Mononuclear cell (primary cell): ENCODE data around the gene MEIOSIN. TPM values are rescaled to one million over a fixed set of nuclear protein-coding genes. Genes with fewer than 3 reads are reported as not detected.
"Not testable (repeated sequence)": the region's sequence is repeated elsewhere in the genome, so short reads cannot be mapped to it uniquely, and the experiment has no call there.

ENCODE experiments used
- H3K27me3 ChIP-seq: 2 replicates; pipeline ENCODE4 v1.6.0; 2011; ENCODE audit warnings: low read length, control low read depth; ENCODE audit not compliant: insufficient read depth
- H3K4me1 ChIP-seq: 2 replicates; pipeline ENCODE4 v1.5.1; 2011; ENCODE audit warnings: mild to moderate bottlenecking, low read length, control low read depth; ENCODE audit not compliant: insufficient read depth
- H3K4me3 ChIP-seq: 2 replicates; pipeline ENCODE4 v1.5.1; 2011; ENCODE audit warnings: mild to moderate bottlenecking, low read length, moderate library complexity
- H3K9me3 ChIP-seq: 2 replicates; pipeline ENCODE4 v1.5.1; 2011; ENCODE audit warnings: low read depth, mild to moderate bottlenecking, control low read depth, low read length
- total RNA-seq: library from RNA; depleted of rRNA; stranded (reverse); fragments of >200 nt; gene quantifications from one replicate; pipeline ENCODE4 v1.2.3, GENCODE V29; 2012

MEIOSIN gene
- total RNA-seq, 1 donor = not detected

- Histone ChIP-seq H3K27me3 (peaks cover 61% of the 10 kb centered on the region), H3K4me1 (peaks cover 34% of the 10 kb centered on the region)
Observed at GRCh38 chr19:45791744-45792469, 58.7 kb downstream of the MEIOSIN start.

DNA sequence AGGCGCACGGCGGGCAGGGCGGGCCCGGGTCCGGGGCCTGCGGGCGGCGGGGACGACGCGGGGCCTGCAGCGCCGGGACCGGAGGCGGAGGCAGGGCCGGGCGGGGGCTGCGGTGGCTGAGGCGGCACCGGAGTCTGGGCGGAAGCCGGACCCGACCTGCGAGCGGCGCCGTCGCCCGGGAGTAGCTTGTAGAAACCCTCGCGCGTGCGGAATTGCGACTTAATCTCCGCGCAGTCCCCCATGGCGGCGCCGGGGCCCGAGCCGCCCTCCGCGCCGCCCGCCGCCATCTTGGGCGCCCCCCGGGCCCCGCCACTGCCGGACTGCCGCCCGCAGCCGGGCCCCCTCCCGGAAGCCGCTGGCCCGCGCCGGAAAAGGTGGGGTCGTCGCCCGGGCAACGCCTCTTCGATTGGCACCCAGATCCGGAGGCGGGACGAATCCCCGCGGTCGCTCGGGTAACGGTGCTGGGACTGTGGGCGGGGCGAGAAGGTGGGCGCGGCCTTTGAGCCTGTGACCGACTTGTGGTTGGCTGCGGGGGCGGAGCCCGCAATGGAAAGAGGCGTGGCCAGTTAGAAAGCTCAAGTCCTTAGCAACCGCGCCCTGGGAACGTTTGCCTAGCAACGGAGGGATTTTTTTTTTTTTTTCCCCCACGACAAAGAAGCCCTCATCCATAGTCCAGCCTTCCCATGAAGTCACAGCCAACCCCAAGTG, 59.4 kb downstream of the MEIOSIN start, which contains the start of gene DMWD:
TSS of gene DMWD (minus strand) at position 376 of the 708 bp plus-strand sequence. CDS start at position 287, 89 bp downstream.
- Histone ChIP-seq H3K4me1 (peaks cover 34% of the 10 kb centered on the region), H3K27me3 (peaks cover 57% of the 10 kb centered on the region), H3K9me3 (no peaks in the 10 kb centered on the region), H3K4me3 (peak within 1 kb of the TSS; percentile 48)

More at GRCh38 chr19:45791744-45792469, 58.7 kb downstream of the MEIOSIN start:
- no peaks in the 10 kb centered on the region for H3K9me3 ChIP-seq
- peak overlapping the region; percentile 48 for H3K4me3 ChIP-seq

DNA sequence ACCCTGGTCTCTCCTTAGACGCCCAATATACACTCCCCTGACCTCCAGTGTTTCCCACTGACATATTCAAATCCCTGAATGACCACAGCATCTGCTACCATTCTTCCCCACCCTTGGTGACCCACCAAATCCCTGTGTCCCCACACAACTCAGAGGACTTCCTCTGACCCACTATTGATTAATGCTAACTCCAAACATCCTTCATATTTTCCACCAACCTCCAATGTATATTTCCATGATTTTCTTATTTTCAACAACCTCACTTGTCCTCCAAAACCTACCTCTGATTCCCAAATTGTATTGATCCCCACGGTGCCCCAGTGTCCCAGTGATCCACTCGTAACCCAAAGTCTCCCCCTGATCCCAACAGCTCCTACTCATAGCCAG, 59.9 kb downstream of the MEIOSIN start:
- Histone ChIP-seq H3K27me3 (peaks cover 59% of the 10 kb centered on the region), H3K9me3 (no peaks in the 10 kb centered on the region), H3K4me3 (peak overlapping the region; percentile 48), H3K4me1 (peaks cover 34% of the 10 kb centered on the region)

DNA sequence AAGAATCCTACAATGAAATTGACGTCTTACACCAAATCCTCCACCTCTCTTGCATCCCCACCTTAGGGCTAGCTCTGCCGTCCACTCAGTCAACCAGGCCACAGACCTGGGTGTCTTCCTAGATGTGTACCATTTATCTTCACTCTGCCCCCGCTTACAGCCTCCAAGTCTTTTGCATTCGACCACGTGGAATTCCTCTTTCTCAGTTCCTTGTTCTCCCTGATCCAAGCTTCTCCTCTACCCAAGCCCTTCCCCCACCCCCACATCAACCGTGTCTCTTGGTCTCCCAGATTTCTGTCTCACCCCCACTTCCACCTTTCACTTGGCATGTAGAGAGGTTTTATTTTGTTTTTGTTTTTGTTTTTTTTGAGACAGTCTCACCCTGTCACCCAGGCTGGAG, 60.6 kb downstream of the MEIOSIN start:
- H3K9me3 ChIP-seq = no peaks in the 10 kb centered on the region

GRCh38 chr19:45794627-45795026, 61.4 kb downstream of the MEIOSIN start:
- Histone ChIP-seq H3K27me3 (peaks cover 52% of the 10 kb centered on the region), H3K4me3 (no peak overlapping the region), H3K4me1 (peaks cover 34% of the 10 kb centered on the region), H3K9me3 (no peaks in the 10 kb centered on the region)

More for the DNA sequence above, 60.6 kb downstream of the MEIOSIN start:
- Histone ChIP-seq H3K4me3 (no peak overlapping the region), H3K27me3 (peaks cover 52% of the 10 kb centered on the region), H3K4me1 (peaks cover 34% of the 10 kb centered on the region)

DNA sequence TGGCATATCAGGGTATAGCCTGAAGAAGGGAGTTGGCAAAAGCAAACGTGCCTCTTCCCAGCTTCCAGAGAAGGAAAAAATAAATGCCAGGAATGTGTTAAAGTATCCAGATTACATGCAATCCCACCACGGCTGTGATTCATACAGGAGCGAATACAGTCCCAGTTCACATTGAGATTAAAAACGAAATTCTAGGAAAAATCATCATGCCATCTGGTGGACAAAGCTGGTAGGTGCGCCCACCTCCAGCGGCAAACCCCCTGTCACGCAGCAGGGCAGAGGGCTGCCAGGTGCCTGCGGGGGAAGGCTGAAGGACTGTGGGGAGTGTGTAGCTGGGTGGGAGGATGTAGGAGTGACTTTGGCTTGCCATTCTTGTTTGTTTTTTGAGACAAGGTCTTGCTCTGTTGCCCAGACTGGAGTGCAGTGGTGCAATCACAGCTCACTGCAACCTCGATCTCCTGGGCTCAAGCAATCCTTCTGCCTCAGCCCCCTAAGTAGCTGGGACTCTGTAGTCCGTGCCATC, 65.8 kb downstream of the MEIOSIN start:
- Histone ChIP-seq H3K9me3 (no peaks in the 10 kb centered on the region), H3K4me3 (no peak overlapping the region), H3K27me3 (peaks cover 60% of the 10 kb centered on the region), H3K4me1 (peaks cover under 1% of the 10 kb centered on the region)

DNA sequence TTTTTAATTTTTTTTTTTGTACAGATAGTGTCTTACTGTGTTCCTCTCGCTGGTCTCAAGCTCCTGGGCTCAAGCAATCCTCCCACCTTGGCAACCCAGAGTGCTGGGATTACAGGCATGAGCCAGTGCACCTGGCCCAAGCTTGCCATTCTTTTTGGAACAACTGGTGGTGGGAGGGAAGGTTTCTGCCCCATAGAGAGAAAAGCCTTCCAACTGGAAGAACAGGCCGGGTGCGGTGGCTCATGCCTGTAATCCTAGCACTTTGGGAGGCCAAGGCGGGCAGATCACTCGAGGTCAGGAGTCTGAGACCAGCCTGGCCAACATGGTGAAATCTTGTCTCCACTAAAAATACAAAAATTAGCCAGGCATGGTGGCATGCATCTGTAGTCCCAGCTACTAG, 66.3 kb downstream of the MEIOSIN start:
- H3K4me3 ChIP-seq, H3K9me3 ChIP-seq, H3K4me1 ChIP-seq: not testable (repeated sequence)
- H3K27me3 ChIP-seq = peaks cover 58% of the 10 kb centered on the region

- no peaks in the 10 kb centered on the region for H3K4me1 ChIP-seq
- H3K27me3 ChIP-seq = peaks cover 53% of the 10 kb centered on the region
- no peaks in the 10 kb centered on the region for H3K9me3 ChIP-seq
- no peak overlapping the region for H3K4me3 ChIP-seq
Observed at GRCh38 chr19:45800070-45800553, 66.9 kb downstream of the MEIOSIN start.

- Histone ChIP-seq H3K27me3 (peaks cover 37% of the 10 kb centered on the region), H3K4me1 (no peaks in the 10 kb centered on the region), H3K9me3 (no peaks in the 10 kb centered on the region), H3K4me3 (no peak overlapping the region)
Observed at GRCh38 chr19:45801603-45802175, 68.5 kb downstream of the MEIOSIN start.

GRCh38 chr19:45804140-45804958, 71.1 kb downstream of the MEIOSIN start:
- peaks cover 22% of the 10 kb centered on the region for H3K27me3 ChIP-seq
- no peaks in the 10 kb centered on the region for H3K9me3 ChIP-seq
- H3K4me3 ChIP-seq = no peak overlapping the region
- H3K4me1 ChIP-seq = peaks cover under 1% of the 10 kb centered on the region

DNA sequence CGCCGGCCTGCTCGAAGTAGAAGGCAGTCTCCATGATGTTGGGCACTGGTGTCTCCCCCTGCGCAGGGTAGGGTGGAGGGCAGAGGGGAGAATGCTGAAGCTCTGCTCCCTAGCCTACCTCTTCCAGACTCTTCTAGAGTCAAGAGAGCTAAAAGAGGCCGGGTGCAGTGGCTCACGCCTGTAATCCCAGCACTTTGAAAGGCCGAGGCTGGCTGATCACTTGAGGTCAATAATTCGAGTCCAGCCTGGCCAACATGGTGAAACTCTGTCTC, 71.7 kb downstream of the MEIOSIN start:
- Histone ChIP-seq H3K4me3 (no peak overlapping the region), H3K27me3 (peaks cover 17% of the 10 kb centered on the region), H3K4me1 (peaks cover 6% of the 10 kb centered on the region), H3K9me3 (no peaks in the 10 kb centered on the region)

DNA sequence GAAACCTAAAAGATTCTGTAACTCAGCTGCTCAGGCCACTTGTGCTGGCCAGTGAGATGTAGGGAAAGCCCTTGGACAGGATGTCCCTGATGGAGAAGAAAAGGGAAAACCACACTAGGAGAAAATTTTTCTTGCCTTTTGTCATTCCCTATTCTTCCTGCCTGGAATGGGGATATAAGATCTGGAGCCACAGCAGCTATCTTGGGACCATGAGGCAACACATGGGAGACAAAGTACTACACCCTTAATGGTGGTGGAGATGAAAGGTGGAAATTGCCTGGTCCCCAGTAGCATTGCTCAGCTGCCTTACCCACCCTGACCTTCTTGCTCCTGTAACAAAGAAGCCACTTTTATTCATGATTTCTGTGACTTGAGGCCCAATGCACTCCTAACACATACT, 72.5 kb downstream of the MEIOSIN start:
- Histone ChIP-seq H3K4me1 (peaks cover 7% of the 10 kb centered on the region), H3K27me3 (peaks cover 12% of the 10 kb centered on the region), H3K9me3 (no peaks in the 10 kb centered on the region), H3K4me3 (no peak overlapping the region)

DNA sequence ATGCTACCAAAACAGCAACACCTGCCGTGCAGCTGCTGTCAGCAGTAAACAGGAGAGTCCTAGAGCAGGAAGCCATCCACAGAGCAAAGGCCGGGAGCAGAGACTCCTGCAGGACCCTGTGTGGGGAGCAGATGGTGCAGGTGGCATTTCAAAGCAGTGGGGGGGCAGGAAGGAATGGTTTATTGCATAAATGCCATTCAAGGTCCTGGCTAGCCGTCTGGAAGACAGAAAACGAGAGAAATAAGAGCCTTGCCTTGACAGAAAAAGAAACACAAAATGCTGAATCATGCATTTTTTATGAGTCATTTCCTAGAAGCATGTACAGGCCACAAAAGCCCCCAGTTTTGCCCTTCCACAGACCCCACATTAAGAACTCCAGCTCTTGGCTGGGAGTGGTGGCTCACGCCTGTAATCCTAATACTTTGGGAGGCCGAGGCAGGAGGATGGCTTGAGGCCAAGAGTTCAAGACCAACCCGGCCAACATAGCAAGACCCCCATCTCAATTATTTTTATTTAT, 76.5 kb downstream of the MEIOSIN start:
- Histone ChIP-seq H3K27me3 (peaks cover 4% of the 10 kb centered on the region), H3K9me3 (no peaks in the 10 kb centered on the region), H3K4me3 (no peak overlapping the region), H3K4me1 (peaks cover 7% of the 10 kb centered on the region)

- Histone ChIP-seq H3K9me3 (no peaks in the 10 kb centered on the region), H3K27me3 (peaks cover 7% of the 10 kb centered on the region), H3K4me3 (no peak overlapping the region), H3K4me1 (peaks cover 12% of the 10 kb centered on the region)
Observed at GRCh38 chr19:45812297-45812696, 79.1 kb downstream of the MEIOSIN start.
